HepG2 (cell line): ENCODE measurements around the gene TMEM38B. TPM values are rescaled to one million over a fixed set of nuclear protein-coding genes. Genes with fewer than 3 reads are reported as not detected.

Experiments used
- ATAC-seq: fragments of 200-7000 bp; cut with Tn5 transposase; 3 replicates; pipeline ENCODE4 v1.9.1; 2020; ENCODE audit warnings: mild to moderate bottlenecking, moderate library complexity
- BruUV-seq: library from RNA; stranded (reverse); fragments of 400-500 nt; replicated peaks from 2 replicates; lab custom pipeline; 2021; lab: Mats Ljungman, UMichigan
- CTCF ChIA-PET: fragments of 300-600 bp; formaldehyde crosslinking; extraction: SDS; loops from one replicate; lab custom pipeline; 2021; ENCODE audit warnings: low total read pairs, inconsistent platforms, low intra/inter-chr PET ratio; lab: Yijun Ruan, JAX
- POLR2A ChIA-PET: fragments of 350-600 bp; sonication (Branson Sonifier 250); formaldehyde crosslinking; loops from one replicate; lab custom pipeline; 2020; ENCODE audit warnings: antibody characterized with exemption, inconsistent platforms; lab: Yijun Ruan, JAX
- DNase-seq: peaks from one replicate; pipeline ENCODE4 v3.0.0-alpha.2; 2015; ENCODE audit warnings: low spot score
- FAIRE-seq: peaks from 3 replicates; lab custom pipeline; 2011; peaks lifted over from hg19 to GRCh38; lab: Jason Lieb, UNC
- H2AFZ ChIP-seq: one replicate; pipeline ENCODE4 v1.6.1; 2011; ENCODE audit warnings: low read length, inconsistent platforms
- H3K27ac ChIP-seq: fragments of 300-600 bp; 3 replicates; pipeline ENCODE4 v1.8.0; 2011; ENCODE audit warnings: mixed run types, mild to moderate bottlenecking, mixed read lengths, low read length, inconsistent platforms; ENCODE audit not compliant: insufficient read depth; ENCODE audit errors: extremely low read length
- H3K27me3 ChIP-seq, 2 experiments: fragments of 200-600 bp in 1 of 2; 2 replicates in 1 of 2; 3 replicates in 1 of 2; pipeline versions ENCODE4 v1.6.0 to v1.8.0; 2011; ENCODE audit warnings: low read length in 2 of 2, mild to moderate bottlenecking in 2 of 2, moderate library complexity in 2 of 2, inconsistent platforms in 1 of 2; ENCODE audit not compliant: insufficient read depth in 2 of 2, control insufficient read depth in 1 of 2
- H3K36me3 ChIP-seq, 2 experiments: fragments of 200-600 bp in 1 of 2; replicated peaks in 1 of 2; 2 replicates in 1 of 2; 3 replicates in 1 of 2; pipeline versions ENCODE4 v1.5.1 to v1.8.0; 2011; ENCODE audit warnings: low read length in 2 of 2, inconsistent platforms in 1 of 2; ENCODE audit not compliant: insufficient read depth in 2 of 2, control insufficient read depth in 1 of 2
- H3K4me1 ChIP-seq: 2 replicates; pipeline ENCODE4 v1.5.1; 2012; ENCODE audit warnings: low read length, inconsistent platforms; ENCODE audit not compliant: insufficient read depth
- H3K4me2 ChIP-seq: 2 replicates; pipeline ENCODE4 v1.6.0; 2011; ENCODE audit warnings: low read depth, low read length, inconsistent platforms
- H3K4me3 ChIP-seq, 3 experiments: fragments of 200-600 bp in 1 of 3; sonication (generic), shearing (Covaris generic) in 1 of 3; replicated peaks in 1 of 3; 2 replicates each; pipeline ENCODE4 v1.5.1; 2011 to 2016; ENCODE audit warnings: low read length in 3 of 3, inconsistent platforms in 2 of 3, low read depth in 2 of 3, mild to moderate bottlenecking in 2 of 3, control low read depth in 1 of 3, mixed read lengths in 1 of 3; ENCODE audit not compliant: insufficient read depth in 1 of 3
- H3K79me2 ChIP-seq: one replicate; pipeline ENCODE4 v1.6.1; 2011; ENCODE audit warnings: low read length, inconsistent platforms; ENCODE audit not compliant: insufficient read depth
- H3K9ac ChIP-seq: 2 replicates; pipeline ENCODE4 v1.6.0; 2011; ENCODE audit warnings: mild to moderate bottlenecking, low read depth, low read length, inconsistent platforms; ENCODE audit not compliant: insufficient read depth
- H3K9me3 ChIP-seq: 2 replicates; pipeline ENCODE4 v1.5.1; 2012; ENCODE audit warnings: mild to moderate bottlenecking, low read length
- H4K20me1 ChIP-seq: 2 replicates; pipeline ENCODE4 v1.6.0; 2011; ENCODE audit warnings: inconsistent platforms, mild to moderate bottlenecking, low read length, moderate library complexity; ENCODE audit not compliant: insufficient read depth
- ATF3 ChIP-seq: sonication (generic); formaldehyde crosslinking; IDR thresholded peaks from 2 replicates; pipeline ENCODE4 v1.4.0; 2020; ENCODE audit warnings: missing genetic modification reagents
- ETV6 ChIP-seq: sonication (generic); formaldehyde crosslinking; conservative IDR thresholded peaks from 2 replicates; pipeline ENCODE4 v1.4.0; 2020; ENCODE audit warnings: missing genetic modification reagents
- GZF1 ChIP-seq: sonication (generic); formaldehyde crosslinking; IDR thresholded peaks from 2 replicates; pipeline ENCODE4 v1.5.1; 2020; ENCODE audit warnings: mild to moderate bottlenecking, missing genetic modification reagents
- HINFP ChIP-seq: sonication (generic); formaldehyde crosslinking; IDR thresholded peaks from 2 replicates; pipeline ENCODE4 v1.4.0; 2020; ENCODE audit warnings: low read depth, mild to moderate bottlenecking, missing genetic modification reagents
- PLRG1 ChIP-seq: fragments of 450-650 bp; conservative IDR thresholded peaks from 2 replicates; pipeline ENCODE4 v1.6.1; 2016
- RORA ChIP-seq: sonication (generic); formaldehyde crosslinking; IDR thresholded peaks from 2 replicates; pipeline ENCODE4 v1.5.0; 2020; ENCODE audit warnings: mild to moderate bottlenecking, missing genetic modification reagents, moderate library complexity
- SMC3 ChIP-seq: IDR thresholded peaks from 2 replicates; pipeline ENCODE4 v1.6.1; 2011; ENCODE audit warnings: low read length, improper control_type of control experiment
- ZFP36 ChIP-seq: fragments of 150-350 bp; IDR thresholded peaks from 2 replicates; pipeline ENCODE4 v1.6.1; 2018; ENCODE audit warnings: borderline replicate concordance, low read length, low read depth; ENCODE audit not compliant: partially characterized antibody
- WGBS: methylation state at CpG from one replicate; pipeline ENCODE4 v1.1.6; 2017; ENCODE audit warnings: low lambda C conversion rate; 5-methylcytosine and 5-hydroxymethylcytosine counted together
- in situ Hi-C: cut with HindIII; loops from 2 replicates; pipeline ENCODE4 v1.10.0; 2017; ENCODE audit warnings: low pct_unique_long_range_greater_than_20kb; ENCODE audit not compliant: extremely low pct_ligation_motif_present
- intact Hi-C: fragments of 100-400 bp; cut with micrococcal nuclease; formaldehyde crosslinking; loops from one replicate; pipeline ENCODE4 v1.10.0; 2022; ENCODE audit not compliant: unreplicated experiment
- polyA plus RNA-seq, 8 experiments: library from polyadenylated mRNA; depleted of rRNA in 3 of 8; stranded (reverse) in 7 of 8; unstranded in 1 of 8; fragments of >200 nt; fragmentation: Illumina TruSeq in 4 of 8; extraction: Trizol in 4 of 8; gene quantifications; 2 replicates each; pipeline versions ENCODE4 v1.2.1 to v1.2.3, GENCODE V29; 2011 to 2016; ENCODE audit warnings: low read depth in 4 of 8, missing spikeins in 1 of 8, mixed read lengths in 1 of 8; ENCODE audit not compliant: insufficient read depth in 1 of 8
- total RNA-seq, 5 experiments: library from RNA; depleted of rRNA; stranded (reverse); fragments of >200 nt; fragmentation: Illumina TruSeq; extraction: Trizol; gene quantifications; 2 replicates each; pipeline ENCODE4 v1.2.3, GENCODE V29; 2016; ENCODE audit warnings: low read depth in 1 of 5
- TF ChIP-seq, protein P1 (sequence below): sonication (generic); formaldehyde crosslinking; conservative IDR thresholded peaks from 2 replicates; pipeline ENCODE4 v1.8.1; 2023; ENCODE audit warnings: missing genetic modification reagents
- TF ChIP-seq, protein P2 (sequence below): sonication (generic); formaldehyde crosslinking; IDR thresholded peaks from 2 replicates; pipeline ENCODE4 v1.4.0; 2020; ENCODE audit warnings: missing genetic modification reagents

The TMEM38B gene
- total and polyA plus RNA-seq, 2 of the 13 experiments (the other 11 are each of a cell fraction or from before 2014, with no cell fraction given): 13.4 to 32.4 TPM

DNA sequence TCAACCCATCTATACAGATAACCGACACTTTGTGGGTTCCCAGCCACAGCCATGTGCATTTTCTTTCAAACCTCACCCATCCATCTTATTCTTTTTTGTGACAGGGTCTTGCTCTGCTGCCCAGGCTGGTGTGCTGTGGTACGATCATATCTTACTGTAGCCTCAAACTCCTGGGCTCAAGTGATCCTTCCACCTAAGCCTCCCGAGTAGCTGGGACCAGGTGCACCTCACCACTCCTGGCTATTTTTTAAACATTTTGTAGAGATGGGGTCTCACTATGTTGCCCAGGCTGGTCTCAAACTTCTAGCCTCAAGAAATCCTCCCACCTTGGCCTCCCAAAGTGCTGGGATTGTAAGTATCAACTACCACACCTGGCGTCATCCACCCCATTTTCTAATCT lies 7.4 kb upstream of the TMEM38B start:
- H3K4me3 ChIP-seq: no peak overlapping the region
- FAIRE-seq: no peak
- no peak overlapping the region for H3K9ac ChIP-seq
- ChIA-PET POLR2A (no interaction called here), CTCF (no interaction called here)
- no peaks in the 10 kb centered on the region for H3K4me1 ChIP-seq
- intact Hi-C loops (no loop called here), in situ Hi-C loops (no loop called here)
- no peak overlapping the region for H2AFZ ChIP-seq
- H3K79me2 ChIP-seq: no peaks in the 10 kb centered on the region
- TF ChIP-seq GZF1 (CRISPR knock-in tag): no peak
- TF ChIP-seq PLRG1: no peak
- no peak for TF ChIP-seq HINFP (CRISPR knock-in tag)
- TF ChIP-seq, all 625 proteins: peak for 0
- Histone ChIP-seq H3K36me3 (no peaks in the 10 kb centered on the region), H4K20me1 (no peaks in the 10 kb centered on the region), H3K4me2 (no peak overlapping the region), H3K27me3 (no peaks in the 10 kb centered on the region), H3K27ac (no peak overlapping the region), H3K9me3 (no peaks in the 10 kb centered on the region)
- ATAC-seq: no peak
- BruUV-seq: no TSS peak
- 38% methylated on average over 4 of the region's 4 CpGs for WGBS
- DNase-seq: no peak

- Histone ChIP-seq H4K20me1 (no peaks in the 10 kb centered on the region), H3K4me2 (no peak overlapping the region), H3K27ac (no peak overlapping the region), H3K4me3 (no peak overlapping the region), H2AFZ (no peak overlapping the region), H3K9me3 (no peaks in the 10 kb centered on the region), H3K4me1 (peaks cover 14% of the 10 kb centered on the region), H3K27me3 (no peaks in the 10 kb centered on the region; a peak in 1 of 5 replicates), H3K79me2 (peaks cover 7% of the 10 kb centered on the region), H3K9ac (no peak overlapping the region), H3K36me3 (no peaks in the 10 kb centered on the region)
- CTCF ChIA-PET: interaction anchor here (1.2 kb wide), 1 partner anchor 82 kb away, joined by 3 read pairs; no protein-coding TSS in a partner anchor
- WGBS: 1% methylated on average over 2 of the region's 2 CpGs
- in situ Hi-C loops (no loop called here), intact Hi-C loops (loop anchor here (10.0 kb wide), 1 partner anchor 246 kb away; the partner anchor contains the start of gene FSD1L)
- ATAC-seq: no peak
- DNase-seq: no peak
- POLR2A ChIA-PET: no interaction called here
- FAIRE-seq: peak; percentile 48
- no TSS peak for BruUV-seq
- peak; percentile 24; the same call in 1 of the 2 replicates for TF ChIP-seq SMC3
- TF ChIP-seq RORA: no peak
- TF ChIP-seq ZFP36: no peak
- TF ChIP-seq ATF3 (CRISPR knock-in tag): no peak
- TF ChIP-seq, protein P1, sequence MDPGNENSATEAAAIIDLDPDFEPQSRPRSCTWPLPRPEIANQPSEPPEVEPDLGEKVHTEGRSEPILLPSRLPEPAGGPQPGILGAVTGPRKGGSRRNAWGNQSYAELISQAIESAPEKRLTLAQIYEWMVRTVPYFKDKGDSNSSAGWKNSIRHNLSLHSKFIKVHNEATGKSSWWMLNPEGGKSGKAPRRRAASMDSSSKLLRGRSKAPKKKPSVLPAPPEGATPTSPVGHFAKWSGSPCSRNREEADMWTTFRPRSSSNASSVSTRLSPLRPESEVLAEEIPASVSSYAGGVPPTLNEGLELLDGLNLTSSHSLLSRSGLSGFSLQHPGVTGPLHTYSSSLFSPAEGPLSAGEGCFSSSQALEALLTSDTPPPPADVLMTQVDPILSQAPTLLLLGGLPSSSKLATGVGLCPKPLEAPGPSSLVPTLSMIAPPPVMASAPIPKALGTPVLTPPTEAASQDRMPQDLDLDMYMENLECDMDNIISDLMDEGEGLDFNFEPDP (CRISPR knock-in tag): no peak
- TF ChIP-seq, protein P2, sequence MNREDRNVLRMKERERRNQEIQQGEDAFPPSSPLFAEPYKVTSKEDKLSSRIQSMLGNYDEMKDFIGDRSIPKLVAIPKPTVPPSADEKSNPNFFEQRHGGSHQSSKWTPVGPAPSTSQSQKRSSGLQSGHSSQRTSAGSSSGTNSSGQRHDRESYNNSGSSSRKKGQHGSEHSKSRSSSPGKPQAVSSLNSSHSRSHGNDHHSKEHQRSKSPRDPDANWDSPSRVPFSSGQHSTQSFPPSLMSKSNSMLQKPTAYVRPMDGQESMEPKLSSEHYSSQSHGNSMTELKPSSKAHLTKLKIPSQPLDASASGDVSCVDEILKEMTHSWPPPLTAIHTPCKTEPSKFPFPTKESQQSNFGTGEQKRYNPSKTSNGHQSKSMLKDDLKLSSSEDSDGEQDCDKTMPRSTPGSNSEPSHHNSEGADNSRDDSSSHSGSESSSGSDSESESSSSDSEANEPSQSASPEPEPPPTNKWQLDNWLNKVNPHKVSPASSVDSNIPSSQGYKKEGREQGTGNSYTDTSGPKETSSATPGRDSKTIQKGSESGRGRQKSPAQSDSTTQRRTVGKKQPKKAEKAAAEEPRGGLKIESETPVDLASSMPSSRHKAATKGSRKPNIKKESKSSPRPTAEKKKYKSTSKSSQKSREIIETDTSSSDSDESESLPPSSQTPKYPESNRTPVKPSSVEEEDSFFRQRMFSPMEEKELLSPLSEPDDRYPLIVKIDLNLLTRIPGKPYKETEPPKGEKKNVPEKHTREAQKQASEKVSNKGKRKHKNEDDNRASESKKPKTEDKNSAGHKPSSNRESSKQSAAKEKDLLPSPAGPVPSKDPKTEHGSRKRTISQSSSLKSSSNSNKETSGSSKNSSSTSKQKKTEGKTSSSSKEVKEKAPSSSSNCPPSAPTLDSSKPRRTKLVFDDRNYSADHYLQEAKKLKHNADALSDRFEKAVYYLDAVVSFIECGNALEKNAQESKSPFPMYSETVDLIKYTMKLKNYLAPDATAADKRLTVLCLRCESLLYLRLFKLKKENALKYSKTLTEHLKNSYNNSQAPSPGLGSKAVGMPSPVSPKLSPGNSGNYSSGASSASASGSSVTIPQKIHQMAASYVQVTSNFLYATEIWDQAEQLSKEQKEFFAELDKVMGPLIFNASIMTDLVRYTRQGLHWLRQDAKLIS (CRISPR knock-in tag): no peak
- no peak for TF ChIP-seq ETV6
These were observed 3.6 kb upstream of the TMEM38B start for GRCh38 chr9:105690742-105691141.
